Iris pigment epithelial cell (primary cell): ENCODE results near the gene KDM2B.
A peak's percentile ranks its signal among the peaks of the same experiment; 100 is the strongest.
"Not testable (repeated sequence)": the region's sequence is repeated elsewhere in the genome, so short reads cannot be mapped to it uniquely, and the experiment has no call there.

Experiments
- DNase-seq: peaks from one replicate; pipeline ENCODE4 v3.0.0-alpha.2; 2011; ENCODE audit warnings: low read depth

The KDM2B gene

DNA sequence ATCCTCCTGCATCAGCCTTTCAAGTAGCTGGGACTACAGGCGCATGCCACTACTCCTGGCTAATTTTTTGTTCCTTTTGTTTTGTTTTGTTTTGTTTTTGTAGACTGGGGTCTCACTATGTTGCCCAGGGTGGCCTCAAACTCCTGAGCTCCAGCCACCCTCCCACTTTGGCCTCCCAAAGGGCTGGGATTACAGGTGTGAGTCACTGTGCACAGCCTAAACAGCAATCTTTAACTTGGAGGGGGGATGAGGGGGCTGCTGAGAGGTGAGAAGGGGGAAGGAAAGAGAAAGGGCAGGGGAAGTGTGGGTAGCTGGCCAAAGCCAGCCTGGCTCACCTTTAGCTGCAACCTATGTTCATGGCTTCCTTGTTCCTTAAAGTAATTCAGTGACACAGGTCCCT, 77.4 kb downstream of the KDM2B start:
- no peak for DNase-seq

DNA sequence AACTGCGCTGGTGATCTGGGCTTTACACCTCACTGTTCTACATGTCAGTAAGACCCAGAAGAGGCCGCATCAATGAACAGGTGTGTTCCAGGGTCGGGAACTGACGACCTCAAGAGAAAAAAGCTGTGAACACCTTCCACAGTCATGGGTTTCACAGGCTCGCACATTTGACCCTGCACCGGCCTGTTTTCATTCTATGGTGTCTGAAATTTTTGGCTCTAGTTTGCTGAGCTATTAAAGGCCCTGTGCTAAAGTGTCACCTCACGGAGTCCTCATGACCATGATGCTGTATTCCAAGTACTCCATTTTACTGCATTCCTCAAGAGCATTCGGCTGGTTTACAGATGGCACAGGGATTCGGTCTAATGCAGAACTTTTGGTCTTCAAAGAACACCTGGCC, 78.9 kb downstream of the KDM2B start:
- DNase-seq = no peak

DNA sequence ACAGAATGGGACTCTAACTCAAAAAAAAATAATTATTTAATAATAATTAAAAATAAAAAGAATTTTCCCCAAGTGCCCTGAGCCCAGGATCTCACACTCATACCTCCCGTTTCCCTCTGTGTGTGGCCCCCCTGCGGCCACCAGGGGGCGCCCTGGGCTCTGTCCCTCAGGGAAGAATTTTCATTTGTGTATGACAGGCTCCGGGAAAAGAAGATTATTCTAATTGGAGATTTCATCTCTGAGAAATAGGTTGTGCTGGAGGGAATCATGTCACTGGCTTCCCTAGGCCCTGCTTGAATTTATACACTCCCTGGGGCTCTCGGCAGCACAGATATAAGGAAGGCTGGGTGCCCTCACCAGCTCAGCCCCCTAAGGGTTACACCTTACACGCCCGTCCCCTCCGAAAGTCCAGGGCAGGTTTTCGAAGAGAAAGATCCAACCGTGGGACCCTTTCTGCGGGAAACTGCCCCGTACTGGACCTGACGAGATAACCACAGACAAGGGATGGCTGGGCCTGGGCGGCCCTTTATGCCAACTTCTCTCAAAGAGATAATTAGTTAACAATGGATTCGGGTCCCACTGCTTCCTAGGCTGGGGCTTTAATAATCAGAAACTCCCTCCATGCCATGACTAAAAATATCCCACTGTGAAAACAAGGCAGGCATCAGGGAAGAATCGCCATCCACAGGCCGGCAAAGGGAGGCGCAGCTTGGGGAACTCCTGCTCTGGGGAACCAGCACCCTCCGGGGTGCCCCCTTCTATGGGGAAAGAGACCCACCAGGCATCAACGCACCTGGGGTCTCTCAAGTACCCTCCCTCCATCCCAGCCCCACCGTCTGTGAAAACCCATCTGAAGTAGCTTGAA, 80.7 kb downstream of the KDM2B start:
- peak; percentile 64 for DNase-seq

DNA sequence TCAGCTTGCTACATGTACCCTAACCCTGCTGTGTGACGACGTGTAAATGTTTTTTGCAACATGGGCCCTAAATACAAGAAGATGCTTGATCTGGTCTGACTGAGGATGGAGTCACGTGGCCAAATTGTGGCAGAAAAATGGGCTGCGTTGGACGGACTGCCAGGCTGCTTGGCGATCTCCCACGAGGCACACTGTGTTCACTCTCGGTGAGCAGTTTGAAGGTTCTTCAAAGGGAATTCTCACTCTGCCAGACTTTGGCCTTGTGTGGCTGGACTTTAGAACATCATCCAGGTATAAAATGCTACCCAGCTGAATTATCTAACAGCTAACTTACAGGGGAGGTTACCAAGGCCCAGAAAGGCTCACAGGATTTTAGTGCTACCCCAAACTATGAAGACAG, 85.1 kb downstream of the KDM2B start:
- no peak for DNase-seq

DNA sequence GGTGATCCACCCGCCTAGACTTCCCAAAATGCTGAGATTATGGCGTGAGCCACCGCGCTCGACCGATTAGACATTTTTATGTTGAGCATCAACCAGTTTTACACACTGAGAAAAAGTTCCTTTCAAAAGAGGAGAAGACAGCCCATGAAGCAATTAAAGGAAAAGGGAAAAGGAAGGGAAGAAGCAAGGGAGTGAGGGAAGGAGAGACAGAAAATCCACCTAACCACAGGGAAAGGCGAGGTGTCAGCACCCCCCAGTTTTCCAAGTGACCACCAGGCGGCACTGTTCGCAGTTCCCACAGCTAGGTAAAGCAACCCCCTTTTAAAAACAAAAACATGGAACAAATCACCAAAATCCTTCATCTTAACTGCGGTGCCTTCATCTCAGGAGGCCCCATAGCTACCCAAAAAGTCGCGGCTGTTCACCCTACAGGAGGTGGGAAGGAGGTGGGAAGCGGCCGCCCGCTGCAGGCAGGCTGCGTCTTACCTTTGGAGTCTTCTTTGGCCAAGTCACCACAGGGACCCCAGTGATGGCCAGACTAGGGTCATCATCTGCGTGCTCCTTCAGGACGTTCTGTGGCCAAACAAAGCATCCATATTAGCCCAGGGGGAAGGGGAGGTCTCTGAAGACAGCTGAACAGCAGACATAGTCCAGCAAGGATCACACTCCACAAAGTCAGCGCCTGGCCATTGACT, 86.6 kb downstream of the KDM2B start:
- DNase-seq = peak; percentile 24

DNA sequence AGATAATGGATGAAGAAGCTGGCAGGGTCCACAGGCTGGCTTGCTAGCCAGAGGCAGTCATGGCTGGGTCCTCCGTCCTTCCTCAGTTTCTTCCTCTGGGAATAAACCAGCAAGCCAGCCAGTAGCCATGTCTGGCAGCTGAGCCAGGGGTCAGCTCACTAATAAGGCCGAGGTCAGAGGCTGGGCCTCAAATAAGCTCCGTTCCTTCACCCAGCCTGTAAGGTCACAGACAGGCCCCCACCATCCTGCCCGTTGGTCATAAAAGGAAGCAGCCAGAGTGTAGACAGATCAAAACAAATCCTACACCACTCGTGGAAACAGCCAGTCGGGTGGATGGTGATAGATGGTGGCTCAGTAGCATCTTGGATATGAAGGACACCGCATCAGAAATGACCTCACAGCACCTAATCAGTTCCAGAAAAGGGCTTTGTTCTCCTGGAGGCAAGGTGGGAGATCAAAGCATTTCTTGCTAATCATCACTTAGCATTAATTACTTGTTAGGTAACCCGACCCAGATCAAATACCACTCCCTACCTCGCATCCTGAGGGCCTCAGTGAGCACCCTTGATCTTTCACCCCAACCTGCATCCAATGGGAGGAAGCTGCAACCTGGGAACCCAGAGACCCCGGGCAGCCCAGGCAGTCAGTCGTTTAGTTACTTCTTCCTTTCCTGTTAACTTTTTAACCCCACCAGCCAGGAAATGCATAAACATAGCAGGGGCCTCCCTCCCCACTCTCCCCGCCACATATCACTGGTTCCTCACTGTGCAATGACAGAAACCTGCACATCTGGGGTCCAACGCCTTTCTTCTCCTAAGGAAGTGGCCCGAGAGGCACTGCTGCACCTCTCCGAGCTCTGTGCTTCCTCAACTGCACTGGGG, 90.2 kb downstream of the KDM2B start:
- DNase-seq = no peak

DNA sequence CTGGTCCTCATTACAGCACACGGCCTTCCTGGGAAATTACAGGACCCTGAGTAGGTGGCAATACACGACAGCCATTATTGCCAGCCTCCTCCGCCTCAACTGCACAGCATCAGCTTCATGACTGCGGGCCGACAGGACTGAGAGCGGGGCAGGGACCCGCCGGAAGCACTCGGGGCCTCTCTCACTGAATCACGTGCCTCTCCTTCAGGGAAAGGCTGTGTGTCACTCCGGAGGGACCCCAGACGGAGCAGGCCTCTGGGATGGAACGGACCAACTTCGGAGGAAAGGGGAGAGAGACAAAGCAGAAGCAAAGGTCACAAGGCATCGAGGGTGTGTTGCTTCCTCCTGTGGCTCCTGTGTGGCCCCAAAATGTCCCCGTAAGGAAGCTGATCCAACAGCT, 90.9 kb downstream of the KDM2B start:
- no peak for DNase-seq

DNA sequence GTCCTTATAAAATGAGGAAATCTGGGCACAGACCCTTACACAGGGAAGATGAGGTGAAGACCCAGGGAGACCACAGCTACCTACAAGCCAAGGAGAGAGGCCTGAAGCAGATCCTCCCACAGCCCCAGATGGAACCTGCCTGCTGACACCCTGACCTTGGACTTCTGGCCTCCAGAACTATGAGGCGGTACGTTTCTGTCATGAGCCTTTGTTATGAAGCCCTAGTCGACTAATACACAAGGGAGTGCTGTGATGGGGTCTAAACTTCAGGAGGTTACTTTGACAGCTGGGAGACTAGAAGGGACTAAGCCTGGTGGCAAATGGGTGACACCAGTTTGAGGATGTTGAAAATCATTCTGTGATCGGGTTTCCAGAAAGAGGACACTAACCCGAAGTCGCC, 95.9 kb downstream of the KDM2B start:
- no peak for DNase-seq

DNA sequence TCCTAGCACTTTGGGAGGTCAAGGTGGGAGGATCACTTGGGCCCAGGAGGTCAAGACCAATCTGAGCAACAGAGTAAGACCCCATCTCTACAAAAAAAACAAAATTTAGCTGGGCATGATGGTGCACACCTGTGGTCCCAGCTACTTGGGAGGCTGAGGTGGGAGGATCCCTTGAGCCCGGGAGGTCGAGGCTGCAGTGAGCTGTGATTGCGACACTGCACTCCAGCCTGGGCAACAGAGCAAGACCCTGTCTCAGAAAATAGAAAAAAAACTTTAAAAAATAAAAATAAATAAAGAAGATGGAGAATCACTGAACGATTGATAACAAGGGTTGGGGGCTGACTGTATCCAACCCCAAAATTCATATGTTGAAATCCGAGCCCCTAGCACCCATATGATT, 96.3 kb downstream of the KDM2B start:
- DNase-seq = not testable (repeated sequence)

DNA sequence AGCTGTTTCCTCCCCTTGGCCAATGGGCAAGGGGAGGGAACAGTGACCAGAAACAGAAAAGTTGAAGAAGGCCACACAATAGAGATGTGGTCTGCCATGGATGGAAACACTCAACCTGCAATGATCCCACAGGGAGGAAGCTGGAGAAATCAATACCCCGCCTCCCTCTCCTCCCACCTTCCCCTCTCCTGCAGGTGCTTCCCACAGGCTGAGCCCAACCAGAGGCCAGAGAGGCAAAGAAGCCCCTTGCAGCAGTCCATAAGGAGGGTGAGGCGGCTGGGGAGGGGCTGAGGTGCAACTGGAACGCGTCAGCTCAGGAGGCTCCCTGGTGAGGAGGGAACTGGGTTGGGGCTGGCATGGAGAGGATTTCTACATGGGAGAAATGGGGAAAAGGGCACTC, 96.9 kb downstream of the KDM2B start:
- no peak for DNase-seq

DNA sequence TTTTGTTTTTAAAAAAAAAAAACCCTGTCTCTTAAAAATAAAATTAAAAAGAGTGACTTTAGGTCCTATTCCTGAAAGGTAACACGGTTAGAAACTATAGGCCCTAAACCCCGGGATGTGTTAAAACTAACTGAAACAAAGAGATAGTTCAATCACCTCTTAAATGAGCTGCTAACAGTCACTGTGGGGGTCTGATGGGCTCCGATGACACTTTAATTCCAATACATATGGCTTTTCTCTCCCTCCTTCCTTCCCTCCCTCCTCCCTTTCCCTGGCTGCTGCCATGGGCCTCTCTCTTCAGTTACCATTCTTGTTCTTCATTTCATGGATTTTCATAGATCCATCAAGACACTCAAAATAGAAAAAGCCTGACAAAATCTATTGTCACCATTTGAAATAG, 104.3 kb downstream of the KDM2B start:
- DNase-seq = no peak

DNA sequence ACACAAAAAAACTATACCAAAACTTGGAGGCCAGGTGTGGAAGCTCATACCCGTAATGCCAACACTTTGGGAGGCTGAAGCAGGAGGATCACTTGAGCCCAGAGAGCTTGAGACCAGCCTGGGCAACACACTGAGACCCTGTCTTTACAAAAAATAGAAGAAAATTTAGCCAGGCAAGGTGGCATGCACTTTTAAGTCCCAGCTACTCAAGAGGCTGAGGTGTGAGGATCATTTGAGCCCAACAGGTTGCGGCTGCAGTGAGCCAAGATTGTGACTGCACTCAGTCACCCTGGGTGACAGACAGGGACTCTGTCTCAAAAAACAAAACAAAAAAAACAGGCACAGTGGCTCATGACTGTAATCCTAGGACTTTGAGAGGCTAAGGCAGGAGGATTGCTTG, 105.5 kb downstream of the KDM2B start:
- no peak for DNase-seq

DNA sequence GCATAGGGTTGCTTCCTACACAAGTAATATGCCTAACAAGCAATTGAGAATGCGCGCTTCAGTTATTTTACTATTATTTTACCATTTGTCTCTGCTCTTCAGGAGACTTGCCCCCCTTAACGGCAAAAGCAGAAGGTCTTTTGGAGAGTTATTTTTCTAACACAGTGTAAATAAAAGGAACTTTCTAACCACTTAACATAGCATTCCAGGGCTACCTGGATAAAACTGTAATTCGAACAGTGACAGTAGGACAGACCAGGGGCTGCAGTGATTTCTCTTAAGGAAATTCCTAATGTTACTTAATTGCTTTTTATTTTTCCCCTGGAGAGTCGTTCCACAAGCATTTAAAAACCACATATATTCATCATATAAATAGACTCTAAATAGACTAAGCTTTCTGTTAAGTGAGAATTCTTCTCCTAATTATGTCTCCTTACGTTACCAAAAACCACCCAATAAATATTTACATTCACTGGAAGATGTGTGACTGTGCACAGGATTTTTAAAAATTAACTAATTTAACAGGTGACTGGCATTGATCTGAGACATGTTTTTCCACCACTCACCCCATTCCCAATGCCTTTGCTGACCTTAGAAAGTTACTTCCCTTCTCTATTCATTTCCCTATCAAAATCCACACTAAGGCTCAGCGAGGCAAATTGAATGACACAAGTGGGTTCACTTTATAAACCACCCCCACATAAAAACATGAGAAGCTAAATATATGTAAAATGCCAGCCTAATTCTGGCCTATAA, 108.5 kb downstream of the KDM2B start:
- DNase-seq = no peak

DNA sequence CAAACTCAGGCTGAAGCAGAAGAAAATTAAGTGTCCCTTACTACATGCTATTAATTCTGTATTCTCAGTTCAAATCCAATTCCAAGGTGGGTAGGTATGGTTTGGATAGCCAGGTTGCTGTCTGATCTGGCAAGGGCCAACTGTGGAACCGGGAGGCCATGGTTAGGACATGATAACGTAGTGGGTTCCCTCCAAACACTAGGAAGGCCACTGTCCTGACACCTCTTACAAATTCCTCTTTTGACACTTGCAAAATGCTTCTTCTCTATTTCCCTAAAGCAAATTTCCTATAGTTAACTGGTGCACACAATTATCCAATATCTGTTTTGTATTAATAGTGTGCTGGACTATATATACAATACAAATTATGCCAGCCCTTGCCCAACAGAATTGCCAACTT, 110.1 kb downstream of the KDM2B start:
- DNase-seq = no peak

DNA sequence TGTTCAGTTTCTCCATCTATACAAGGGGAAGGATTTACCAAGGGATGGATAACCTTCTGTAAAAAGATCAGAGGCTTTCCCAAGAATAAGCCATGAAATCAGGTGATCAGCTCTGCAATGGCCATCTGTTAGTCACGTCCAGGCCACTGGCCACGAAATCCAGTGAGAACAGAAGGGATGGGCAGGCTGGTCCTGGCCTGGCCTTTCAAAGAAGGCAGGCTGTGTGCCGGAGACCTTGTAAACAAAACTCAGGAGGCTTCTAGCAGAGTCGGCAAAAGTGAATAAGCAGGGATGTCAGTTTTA, 112.4 kb downstream of the KDM2B start:
- DNase-seq = no peak

DNA sequence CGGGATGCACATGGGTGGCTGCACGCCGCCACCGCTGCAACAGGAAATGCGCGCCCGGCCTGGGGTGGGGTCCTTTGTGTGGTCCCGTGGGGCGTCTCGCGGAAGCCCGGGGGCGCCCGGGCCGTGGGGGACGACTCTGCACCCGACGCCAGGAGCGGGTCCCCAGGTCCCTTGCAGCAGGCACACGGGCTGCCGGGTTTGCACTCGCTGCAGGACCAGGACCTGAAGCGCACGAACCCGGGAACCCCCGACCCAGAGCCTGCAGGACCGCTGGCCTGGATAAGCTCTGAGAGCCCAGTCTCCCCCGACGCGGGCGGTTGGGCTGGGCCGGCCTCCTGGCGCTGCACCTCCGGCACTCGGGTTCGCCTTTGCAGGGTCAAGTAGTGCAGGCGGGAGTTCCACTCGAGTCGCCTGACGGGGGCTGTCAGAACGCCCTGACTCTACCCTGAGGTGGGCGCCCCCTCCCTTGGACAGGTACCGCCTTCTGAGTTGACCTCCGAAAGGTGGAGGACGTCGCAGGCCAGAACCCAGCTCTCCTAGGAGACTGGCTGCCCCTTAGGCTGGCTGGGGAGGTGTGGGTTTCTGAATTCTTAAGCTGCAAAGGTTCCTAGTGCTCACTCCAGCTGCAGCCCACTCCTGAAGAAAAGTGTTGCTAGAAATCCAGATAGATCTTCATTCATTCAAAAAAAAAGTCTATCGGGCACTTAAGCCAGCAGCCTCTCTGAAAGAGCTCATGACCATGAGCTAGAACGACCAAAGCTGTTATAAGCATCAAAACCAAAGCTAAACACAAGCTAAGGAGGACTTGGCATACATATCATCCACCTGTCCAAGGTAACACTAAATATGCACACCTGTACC, 113.0 kb downstream of the KDM2B start:
- peak; percentile 34 for DNase-seq

DNA sequence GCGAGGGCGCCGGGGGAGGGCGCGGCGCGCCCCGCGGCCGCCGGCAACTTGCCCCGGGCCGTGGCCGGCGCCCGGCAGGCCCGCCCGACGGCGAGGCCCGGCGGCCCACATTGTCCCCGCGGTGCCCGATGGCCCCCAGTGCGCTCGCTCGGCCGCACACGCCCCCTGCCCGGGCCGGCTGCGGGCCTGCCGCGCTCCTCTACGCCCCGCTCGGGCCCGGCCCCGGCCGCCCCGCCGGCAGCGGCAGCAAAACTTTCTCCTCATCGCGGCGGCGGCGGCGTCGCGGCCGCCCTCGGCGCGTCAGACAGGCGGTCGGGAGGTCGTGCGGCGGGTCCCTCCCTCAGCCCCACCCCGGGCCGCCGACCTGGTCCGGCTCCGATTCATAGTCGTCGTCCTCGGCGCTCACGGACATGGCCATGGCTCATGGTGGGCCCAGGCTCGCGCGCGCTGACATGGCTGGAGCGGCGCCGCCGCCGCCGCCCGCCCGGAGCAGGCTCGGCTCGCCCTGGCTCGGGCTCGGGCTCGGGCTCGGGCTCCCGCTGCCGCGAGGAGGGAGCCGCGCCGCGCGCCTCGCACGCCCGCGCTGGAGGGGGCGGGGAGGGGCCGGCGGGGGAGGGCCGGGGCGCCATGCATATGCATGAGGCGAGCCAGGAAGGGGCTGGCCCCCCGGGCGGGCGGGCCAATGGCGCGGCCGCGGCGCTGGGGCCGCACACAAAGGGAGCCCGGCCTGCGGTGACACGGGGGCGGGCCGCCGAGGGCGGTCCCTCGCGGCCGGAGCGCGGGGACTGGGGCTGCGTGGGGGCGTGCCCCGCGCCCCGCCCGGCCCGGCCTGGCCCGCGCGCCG, 113.8 kb downstream of the KDM2B start:
- DNase-seq = peak; percentile 83

DNA sequence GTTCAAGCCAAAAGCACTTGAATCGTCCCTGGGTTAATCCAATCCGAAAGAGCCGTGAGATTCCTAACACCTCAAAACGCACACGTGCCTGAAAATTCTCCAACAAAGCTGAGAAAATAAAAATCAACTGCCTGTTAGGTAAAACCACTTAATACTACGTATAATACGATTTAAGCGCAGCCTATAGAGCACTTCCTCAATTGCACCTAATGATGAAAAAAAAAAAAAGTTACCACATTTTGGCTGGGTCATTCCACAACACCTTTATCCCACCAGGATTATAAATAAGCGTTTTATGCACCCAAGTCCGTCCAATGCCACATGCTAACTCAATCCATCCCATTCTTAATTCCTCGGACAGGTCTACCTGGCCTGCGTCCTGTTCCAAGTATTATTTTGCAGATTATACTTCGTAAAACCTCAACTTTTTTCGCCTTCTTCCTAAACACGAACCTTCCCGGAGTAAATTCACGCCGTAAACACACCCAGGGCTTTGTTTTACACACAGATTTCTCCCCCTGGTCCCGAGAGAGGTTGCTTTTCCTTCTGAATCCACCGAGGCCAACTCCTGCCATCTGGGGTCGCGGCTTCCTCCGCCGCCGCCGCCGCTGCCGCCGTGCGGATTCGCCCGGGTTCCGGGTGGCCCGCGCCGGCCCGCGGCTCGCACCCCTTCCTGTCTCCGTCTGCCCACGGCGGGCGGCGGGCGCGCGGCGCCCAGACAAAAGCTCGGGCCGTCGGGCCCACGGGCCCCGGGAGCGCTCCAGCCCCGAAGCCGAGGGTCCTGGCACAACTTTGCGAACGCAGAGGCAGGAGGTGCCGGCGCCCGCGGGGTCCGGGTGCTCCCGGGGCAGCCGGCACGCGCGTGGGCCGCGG, 114.7 kb downstream of the KDM2B start:
- peak; percentile 19 for DNase-seq

DNA sequence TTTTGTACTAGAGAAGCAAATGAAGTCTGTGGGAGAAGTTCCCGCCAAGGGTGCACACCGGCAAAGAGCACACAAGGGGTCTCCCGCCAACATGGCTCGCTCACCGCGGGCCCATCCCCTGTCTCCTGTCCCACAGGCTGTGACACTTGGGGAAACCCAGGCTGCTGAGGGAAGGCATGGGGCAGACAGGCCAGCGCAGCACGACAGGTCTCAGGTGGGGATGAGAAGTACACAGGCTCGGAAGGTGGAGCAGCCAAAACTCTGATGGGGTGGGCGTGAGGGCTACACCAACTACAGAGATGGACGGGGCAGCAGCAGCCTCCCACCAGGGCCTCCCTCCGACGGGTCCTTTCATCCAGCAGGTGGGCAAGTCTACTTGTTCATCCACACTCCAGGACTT, 116.5 kb downstream of the KDM2B start:
- no peak for DNase-seq
